Glutamatergic neuron (in vitro differentiated cells): ENCODE measurements around the gene THSD4. TPM values are rescaled to one million over a fixed set of nuclear protein-coding genes. Genes with fewer than 3 reads are reported as not detected.

Experiments
- DNase-seq: peaks from one replicate; pipeline ENCODE4 v3.0.0; 2022
- H3K27ac Mint-ChIP-seq: one replicate; pipeline ENCODE4 v1.8.0; 2020; ENCODE audit warnings: mild to moderate bottlenecking, mixed read lengths, inconsistent platforms; ENCODE audit not compliant: unreplicated experiment
- H3K27me3 Mint-ChIP-seq: one replicate; pipeline ENCODE4 v1.8.0; 2020; ENCODE audit warnings: mild to moderate bottlenecking, moderate library complexity, mixed read lengths, inconsistent platforms; ENCODE audit not compliant: unreplicated experiment
- H3K36me3 Mint-ChIP-seq: one replicate; pipeline ENCODE4 v1.8.0; 2020; ENCODE audit warnings: mild to moderate bottlenecking, mixed read lengths, inconsistent platforms; ENCODE audit not compliant: unreplicated experiment
- H3K4me1 Mint-ChIP-seq: one replicate; pipeline ENCODE4 v1.8.0; 2020; ENCODE audit warnings: mild to moderate bottlenecking, low read depth, mixed read lengths, inconsistent platforms; ENCODE audit not compliant: unreplicated experiment
- H3K4me3 Mint-ChIP-seq: one replicate; pipeline ENCODE4 v1.8.0; 2020; ENCODE audit warnings: mild to moderate bottlenecking, mixed read lengths, inconsistent platforms; ENCODE audit not compliant: unreplicated experiment
- H3K9me3 Mint-ChIP-seq: one replicate; pipeline ENCODE4 v1.8.0; 2020; ENCODE audit warnings: mild to moderate bottlenecking, moderate library complexity, mixed read lengths, inconsistent platforms; ENCODE audit not compliant: unreplicated experiment
- total RNA-seq: library from RNA; stranded (reverse); fragmentation: NEBNext Ultra II Directional; extraction: Animal tissue kit (Norgen Biotek cat#: 25700); gene quantifications from one replicate; pipeline ENCODE4 v1.2.1, GENCODE V29; 2021; ENCODE audit not compliant: unreplicated experiment
- TF ChIP-seq, protein P1 (sequence below): fragments of 200-600 bp; sonication (generic); IDR thresholded peaks from one replicate; pipeline ENCODE4 v1.5.0; 2021; ENCODE audit not compliant: partially characterized antibody, unreplicated experiment

The THSD4 gene
- total RNA-seq, 1 donor from 2014 or later = 12.3 TPM

DNA sequence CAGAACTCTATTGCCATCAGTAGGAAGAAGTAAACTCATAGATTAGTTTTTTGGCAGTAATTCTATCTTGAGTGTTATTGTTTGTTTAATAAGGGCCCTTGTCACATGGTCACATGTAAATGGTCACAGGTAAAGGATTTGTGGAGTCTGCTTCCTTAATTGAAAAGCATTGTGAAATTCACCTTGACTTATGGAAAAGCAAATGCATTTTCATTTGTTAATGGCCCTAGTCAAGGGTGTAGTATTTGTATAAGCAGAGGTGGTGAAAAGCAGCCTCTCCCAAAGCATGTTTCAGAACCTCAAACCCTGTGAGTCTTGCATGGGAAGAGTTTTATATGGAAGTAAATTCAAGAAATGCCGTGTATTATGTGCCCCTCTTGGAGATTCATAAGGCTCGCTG is 497.6 kb downstream of the THSD4 start:
- H3K4me3 Mint-ChIP-seq = no peak overlapping the region
- H3K36me3 Mint-ChIP-seq = no peaks in the 10 kb centered on the region
- TF ChIP-seq, protein P1, sequence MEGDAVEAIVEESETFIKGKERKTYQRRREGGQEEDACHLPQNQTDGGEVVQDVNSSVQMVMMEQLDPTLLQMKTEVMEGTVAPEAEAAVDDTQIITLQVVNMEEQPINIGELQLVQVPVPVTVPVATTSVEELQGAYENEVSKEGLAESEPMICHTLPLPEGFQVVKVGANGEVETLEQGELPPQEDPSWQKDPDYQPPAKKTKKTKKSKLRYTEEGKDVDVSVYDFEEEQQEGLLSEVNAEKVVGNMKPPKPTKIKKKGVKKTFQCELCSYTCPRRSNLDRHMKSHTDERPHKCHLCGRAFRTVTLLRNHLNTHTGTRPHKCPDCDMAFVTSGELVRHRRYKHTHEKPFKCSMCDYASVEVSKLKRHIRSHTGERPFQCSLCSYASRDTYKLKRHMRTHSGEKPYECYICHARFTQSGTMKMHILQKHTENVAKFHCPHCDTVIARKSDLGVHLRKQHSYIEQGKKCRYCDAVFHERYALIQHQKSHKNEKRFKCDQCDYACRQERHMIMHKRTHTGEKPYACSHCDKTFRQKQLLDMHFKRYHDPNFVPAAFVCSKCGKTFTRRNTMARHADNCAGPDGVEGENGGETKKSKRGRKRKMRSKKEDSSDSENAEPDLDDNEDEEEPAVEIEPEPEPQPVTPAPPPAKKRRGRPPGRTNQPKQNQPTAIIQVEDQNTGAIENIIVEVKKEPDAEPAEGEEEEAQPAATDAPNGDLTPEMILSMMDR = no peak
- no peak overlapping the region for H3K27ac Mint-ChIP-seq
- H3K27me3 Mint-ChIP-seq = no peaks in the 10 kb centered on the region
- H3K4me1 Mint-ChIP-seq = peaks cover 8% of the 10 kb centered on the region
- peaks cover 3% of the 10 kb centered on the region for H3K9me3 Mint-ChIP-seq
- DNase-seq = no peak

GRCh38 chr15:71623111-71623510 is 507.8 kb downstream of the THSD4 start:
- no peak for DNase-seq
- no peaks in the 10 kb centered on the region for H3K9me3 Mint-ChIP-seq
- no peaks in the 10 kb centered on the region for H3K4me1 Mint-ChIP-seq
- H3K4me3 Mint-ChIP-seq = no peak overlapping the region
- TF ChIP-seq, protein P1 = no peak
- H3K36me3 Mint-ChIP-seq = no peaks in the 10 kb centered on the region
- no peak overlapping the region for H3K27ac Mint-ChIP-seq
- H3K27me3 Mint-ChIP-seq = no peaks in the 10 kb centered on the region

GRCh38 chr15:71626596-71627088 is 511.4 kb downstream of the THSD4 start:
- H3K27ac Mint-ChIP-seq = no peak overlapping the region
- no peaks in the 10 kb centered on the region for H3K9me3 Mint-ChIP-seq
- TF ChIP-seq, protein P1 = no peak
- no peak for DNase-seq
- no peak overlapping the region for H3K4me3 Mint-ChIP-seq
- H3K36me3 Mint-ChIP-seq = no peaks in the 10 kb centered on the region
- peaks cover 3% of the 10 kb centered on the region for H3K27me3 Mint-ChIP-seq
- peaks cover 2% of the 10 kb centered on the region for H3K4me1 Mint-ChIP-seq

DNA sequence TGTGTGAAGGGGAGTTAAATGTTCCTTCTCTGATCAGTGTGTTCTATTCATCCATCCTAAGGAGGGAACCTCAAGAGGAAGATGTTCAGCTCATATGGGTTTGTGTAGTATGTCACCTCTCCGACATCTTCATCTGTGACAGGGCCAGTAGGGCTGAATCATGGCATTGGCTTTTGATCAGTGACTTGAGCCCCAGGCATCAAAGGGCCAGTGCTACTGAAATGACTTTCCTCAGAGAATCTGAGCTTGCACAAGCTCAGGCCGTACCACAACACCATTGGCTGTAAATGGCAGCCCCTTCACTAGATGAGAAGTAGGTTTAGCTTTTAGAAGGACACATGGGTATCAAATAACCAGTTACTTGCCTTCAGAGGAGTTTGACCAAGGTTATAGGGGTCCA is 511.9 kb downstream of the THSD4 start:
- H3K9me3 Mint-ChIP-seq = no peaks in the 10 kb centered on the region
- H3K36me3 Mint-ChIP-seq = no peaks in the 10 kb centered on the region
- H3K27me3 Mint-ChIP-seq = peaks cover 3% of the 10 kb centered on the region
- H3K4me1 Mint-ChIP-seq = peaks cover 2% of the 10 kb centered on the region
- DNase-seq = no peak
- no peak overlapping the region for H3K4me3 Mint-ChIP-seq
- no peak overlapping the region for H3K27ac Mint-ChIP-seq
- TF ChIP-seq, protein P1 = no peak

DNA sequence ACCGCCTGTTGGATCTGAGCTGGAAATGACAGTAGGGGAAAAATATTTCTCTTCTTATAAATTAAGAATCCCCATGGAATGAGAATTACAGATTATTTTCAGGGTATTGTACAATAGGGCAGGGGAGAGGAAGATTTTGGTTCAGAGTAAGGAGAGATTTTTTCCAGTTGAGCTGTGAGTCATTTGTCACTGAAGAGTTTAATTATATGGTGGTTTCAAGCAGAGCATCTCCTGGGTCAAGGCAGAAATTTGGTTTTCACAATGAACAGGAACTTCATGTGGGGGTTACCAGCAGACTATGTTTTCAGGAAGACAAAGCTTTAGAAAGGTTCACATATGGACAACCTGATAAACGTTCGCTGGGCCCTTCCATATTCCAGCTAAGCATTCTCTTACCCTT is 512.3 kb downstream of the THSD4 start:
- Mint-ChIP-seq H3K4me3 (no peak overlapping the region), H3K27ac (no peak overlapping the region), H3K36me3 (no peaks in the 10 kb centered on the region), H3K9me3 (no peaks in the 10 kb centered on the region), H3K4me1 (peaks cover 2% of the 10 kb centered on the region), H3K27me3 (peaks cover 3% of the 10 kb centered on the region)
- DNase-seq = no peak
- TF ChIP-seq, protein P1 = no peak
